Kidney (tissue), 14 donors: Measurements from ENCODE around the gene DNM3. TPM values are rescaled to one million over a fixed set of nuclear protein-coding genes. Genes with fewer than 3 reads are reported as not detected.

Experiments
- DNase-seq, 5 donors: peaks; one replicate each; pipeline ENCODE4 v3.0.0-alpha.2; 2013 to 2020
- FAIRE-seq: peaks from 2 replicates; lab custom pipeline; 2012; peaks lifted over from hg19 to GRCh38; lab: Jason Lieb, UNC
- H3K27ac ChIP-seq, 2 donors: one replicate each; pipeline ENCODE4 v1.7.0; 2013; ENCODE audit warnings: low read depth in 2 of 2, low read length in 2 of 2, inconsistent platforms in 1 of 2
- H3K27me3 ChIP-seq: one replicate; pipeline ENCODE4 v1.7.1; 2013; ENCODE audit warnings: low read length, inconsistent platforms; ENCODE audit not compliant: control insufficient read depth, insufficient read depth
- H3K36me3 ChIP-seq, 3 donors: one replicate each; pipeline versions ENCODE4 v1.7.0 to v1.7.1; 2013; ENCODE audit warnings: low read length in 3 of 3, control low read depth in 1 of 3, inconsistent platforms in 1 of 3; ENCODE audit not compliant: insufficient read depth in 3 of 3, control insufficient read depth in 2 of 3
- H3K4me1 ChIP-seq, 3 donors: one replicate each; pipeline versions ENCODE4 v1.7.0 to v1.7.1; 2013; ENCODE audit warnings: low read length in 3 of 3, inconsistent platforms in 1 of 3, low read depth in 1 of 3; ENCODE audit not compliant: control insufficient read depth in 2 of 3, insufficient read depth in 2 of 3
- H3K4me3 ChIP-seq, 3 donors: one replicate each; pipeline versions ENCODE4 v1.7.0 to v1.8.1; 2013; ENCODE audit warnings: low read length in 3 of 3, control low read depth in 1 of 3, inconsistent platforms in 1 of 3
- H3K9ac ChIP-seq, 3 donors: one replicate each; pipeline versions ENCODE4 v1.7.0 to v1.7.1; 2013; ENCODE audit warnings: low read length in 3 of 3, control low read depth in 1 of 3, inconsistent platforms in 1 of 3
- H3K9me3 ChIP-seq, 3 donors: one replicate each; pipeline versions ENCODE4 v1.7.0 to v1.7.1; 2013; ENCODE audit warnings: low read length in 3 of 3, control low read depth in 1 of 3, inconsistent platforms in 1 of 3; ENCODE audit not compliant: control insufficient read depth in 2 of 3, insufficient read depth in 1 of 3
- intact Hi-C: fragments of 100-400 bp; cut with DNase I; formaldehyde crosslinking; loops from one replicate; pipeline ENCODE4 v1.11.1; 2022
- polyA plus RNA-seq: library from polyadenylated mRNA; stranded (reverse); fragments of 350-450 nt; fragmentation: Illumina TruSeq; extraction: RNeasy Lipid Tissue Mini Kit (QIAGEN cat#74804); gene quantifications from one replicate; pipeline ENCODE4 v1.2.3, GENCODE V29; 2014; ENCODE audit warnings: low read depth, low replicate concordance; ENCODE audit not compliant: insufficient read depth
- total RNA-seq: library from RNA; stranded (reverse); fragmentation: NEBNext Ultra II Directional; extraction: Animal tissue kit (Norgen Biotek cat#: 25700); gene quantifications from one replicate; pipeline ENCODE4 v1.2.1, GENCODE V29; 2021
- TF ChIP-seq, protein P1 (sequence below): IDR thresholded peaks from 3 replicates; pipeline ENCODE4 v1.5.1; 2012; ENCODE audit warnings: mild to moderate bottlenecking, moderate library complexity, borderline replicate concordance; ENCODE audit not compliant: insufficient read depth; ENCODE audit errors: extremely low read depth
- donor health status: control.
- donor health status: control.
- donor health status: control.
- donor health status: control.
- donor health status: control.
- donor health status: DM: yes; HTN: yes; CAD: no.
- donor health status: Normal renal cell carcinoma (clear cell type).

The DNM3 gene
- total and polyA plus RNA-seq, 2 donors from 2014 or later, result 5.9 to 19.1 TPM

DNA sequence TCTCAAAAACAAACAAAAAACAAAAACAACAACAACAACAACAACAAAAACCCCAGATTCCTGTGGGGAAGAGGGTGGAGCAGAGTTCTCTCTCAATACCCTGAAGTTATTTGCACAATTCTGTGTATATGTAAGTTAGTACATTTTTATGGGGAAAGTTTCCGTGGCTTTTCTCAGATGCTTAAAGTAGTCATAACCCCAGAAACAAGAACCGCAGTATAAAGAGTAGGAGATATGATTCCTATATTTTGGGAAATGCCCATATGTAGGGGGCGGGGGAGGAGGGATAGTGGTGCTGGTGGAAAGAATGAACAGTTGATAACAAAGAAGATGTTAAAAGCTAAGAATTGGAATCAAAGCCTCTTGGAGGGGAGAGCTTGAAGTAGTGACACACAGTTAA, 131.5 kb downstream of the DNM3 start:
- TF ChIP-seq, protein P1, sequence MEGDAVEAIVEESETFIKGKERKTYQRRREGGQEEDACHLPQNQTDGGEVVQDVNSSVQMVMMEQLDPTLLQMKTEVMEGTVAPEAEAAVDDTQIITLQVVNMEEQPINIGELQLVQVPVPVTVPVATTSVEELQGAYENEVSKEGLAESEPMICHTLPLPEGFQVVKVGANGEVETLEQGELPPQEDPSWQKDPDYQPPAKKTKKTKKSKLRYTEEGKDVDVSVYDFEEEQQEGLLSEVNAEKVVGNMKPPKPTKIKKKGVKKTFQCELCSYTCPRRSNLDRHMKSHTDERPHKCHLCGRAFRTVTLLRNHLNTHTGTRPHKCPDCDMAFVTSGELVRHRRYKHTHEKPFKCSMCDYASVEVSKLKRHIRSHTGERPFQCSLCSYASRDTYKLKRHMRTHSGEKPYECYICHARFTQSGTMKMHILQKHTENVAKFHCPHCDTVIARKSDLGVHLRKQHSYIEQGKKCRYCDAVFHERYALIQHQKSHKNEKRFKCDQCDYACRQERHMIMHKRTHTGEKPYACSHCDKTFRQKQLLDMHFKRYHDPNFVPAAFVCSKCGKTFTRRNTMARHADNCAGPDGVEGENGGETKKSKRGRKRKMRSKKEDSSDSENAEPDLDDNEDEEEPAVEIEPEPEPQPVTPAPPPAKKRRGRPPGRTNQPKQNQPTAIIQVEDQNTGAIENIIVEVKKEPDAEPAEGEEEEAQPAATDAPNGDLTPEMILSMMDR, result no peak
- intact Hi-C loops, result no loop called here

DNA sequence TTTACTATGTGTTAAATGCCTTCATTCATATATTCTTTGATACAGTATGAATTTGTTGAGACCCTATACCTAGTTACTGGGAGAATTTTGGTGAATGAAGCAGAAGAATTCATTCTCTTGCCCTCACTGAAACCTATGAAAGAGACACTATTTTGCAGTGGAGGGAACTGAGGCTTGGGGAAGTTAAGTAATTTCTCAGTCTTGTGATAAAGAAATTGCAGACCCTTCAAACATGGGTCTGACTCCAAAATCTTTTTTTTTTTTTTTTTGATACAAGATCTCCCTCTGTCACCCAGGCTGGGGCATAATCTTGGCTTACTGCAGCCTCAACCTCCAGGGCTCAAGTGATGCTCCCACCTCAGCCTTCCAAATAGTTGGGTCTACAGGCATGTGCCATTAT, 132.1 kb downstream of the DNM3 start:
- intact Hi-C loops, result no loop called here
- DNase-seq, result no peak
- no peaks in the 10 kb centered on the region for H3K9me3 ChIP-seq
- H3K4me1 ChIP-seq, result no peaks in the 10 kb centered on the region
- H3K27ac ChIP-seq, result no peak overlapping the region
- no peak overlapping the region for H3K9ac ChIP-seq
- H3K27me3 ChIP-seq, result no peaks in the 10 kb centered on the region
- no peaks in the 10 kb centered on the region for H3K36me3 ChIP-seq
- FAIRE-seq, result no peak
- TF ChIP-seq, protein P1, result no peak
- H3K4me3 ChIP-seq, result no peak overlapping the region

More for the DNA sequence above, 131.5 kb downstream of the DNM3 start:
- H3K9me3 ChIP-seq, result no peaks in the 10 kb centered on the region
- no peak overlapping the region for H3K27ac ChIP-seq
- DNase-seq (no peak), FAIRE-seq (no peak)
- H3K4me3 ChIP-seq, result no peak overlapping the region
- no peak overlapping the region for H3K9ac ChIP-seq
- no peaks in the 10 kb centered on the region for H3K36me3 ChIP-seq
- no peaks in the 10 kb centered on the region for H3K27me3 ChIP-seq
- H3K4me1 ChIP-seq, result no peaks in the 10 kb centered on the region

DNA sequence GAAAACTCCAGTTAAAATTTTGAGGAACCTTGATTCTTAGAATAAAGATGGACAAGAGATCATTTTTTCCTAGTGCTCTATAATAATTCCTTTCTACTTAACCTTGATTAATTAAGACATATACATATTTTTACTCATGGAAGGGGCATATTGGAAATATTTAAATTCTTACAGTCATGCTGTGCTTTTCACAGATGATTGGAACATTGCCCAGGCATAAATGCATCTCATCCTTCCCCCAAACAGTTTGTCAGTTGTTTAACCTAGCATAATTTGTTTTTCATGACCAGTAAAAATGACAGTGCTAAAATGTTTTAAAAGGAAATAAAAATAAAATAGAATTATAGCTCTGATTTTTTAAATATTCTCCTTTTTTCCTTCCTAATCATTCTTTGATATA, 140.0 kb downstream of the DNM3 start:
- no peaks in the 10 kb centered on the region for H3K9me3 ChIP-seq
- intact Hi-C loops, result loop anchor here (5.0 to 10.0 kb wide), 2 partner anchors 179 to 337 kb away; no protein-coding TSS in a partner anchor
- no peaks in the 10 kb centered on the region for H3K4me1 ChIP-seq
- no peaks in the 10 kb centered on the region for H3K36me3 ChIP-seq
- FAIRE-seq (no peak), DNase-seq (no peak)
- H3K9ac ChIP-seq, result no peak overlapping the region
- H3K27ac ChIP-seq, result no peak overlapping the region
- H3K4me3 ChIP-seq, result no peak overlapping the region
- TF ChIP-seq, protein P1, result no peak
- H3K27me3 ChIP-seq, result no peaks in the 10 kb centered on the region

DNA sequence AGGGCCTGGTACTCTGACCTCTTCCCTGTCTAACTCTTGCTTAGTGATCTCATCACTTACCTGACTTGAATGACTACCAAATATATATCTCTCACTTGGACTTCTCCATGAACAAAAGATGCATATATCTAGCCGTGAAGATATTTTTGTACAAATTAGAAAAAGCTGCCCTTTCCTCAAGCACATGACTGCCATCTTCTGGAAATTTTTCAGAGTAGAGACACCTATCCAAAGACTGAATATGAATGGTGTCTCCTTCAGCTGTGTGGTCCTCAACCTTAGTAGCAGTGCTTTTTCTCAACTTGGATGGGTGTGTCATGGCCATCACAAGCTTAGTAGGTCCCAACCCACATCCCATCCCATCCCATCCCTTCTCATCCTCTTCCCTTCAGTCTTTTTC, 142.3 kb downstream of the DNM3 start:
- H3K4me3 ChIP-seq, result no peak overlapping the region
- no peak overlapping the region for H3K9ac ChIP-seq
- intact Hi-C loops, result loop anchor here (5.0 to 10.0 kb wide), 2 partner anchors 181 to 339 kb away; no protein-coding TSS in a partner anchor
- no peak overlapping the region for H3K27ac ChIP-seq
- FAIRE-seq, result no peak
- no peaks in the 10 kb centered on the region for H3K9me3 ChIP-seq
- no peaks in the 10 kb centered on the region for H3K36me3 ChIP-seq
- peak in 1 of 5 donors; percentile 34 for DNase-seq
- H3K4me1 ChIP-seq, result no peaks in the 10 kb centered on the region
- H3K27me3 ChIP-seq, result no peaks in the 10 kb centered on the region
- TF ChIP-seq, protein P1, result peak; percentile 34
